ENCODE data around the gene MEF2C.

Gene MEF2C

GRCh38 chr5:88691945-88692868 is 190.8 kb downstream of the MEF2C start:
- H3K27ac ChIP-seq (ENCODE audit: low read length), result no peak overlapping the region
- peaks cover 78% of the 10 kb centered on the region for H3K27me3 ChIP-seq (ENCODE audit: control insufficient read depth, insufficient read depth, low read length)
- no peak for DNase-seq (ENCODE audit: low read depth, low spot score)
- no peaks in the 10 kb centered on the region for H3K9me3 ChIP-seq (ENCODE audit: control insufficient read depth, insufficient read depth, low read length)
- peaks cover 6% of the 10 kb centered on the region for H3K4me1 ChIP-seq (ENCODE audit: control insufficient read depth, insufficient read depth, low read length)
- H3K36me3 ChIP-seq (ENCODE audit: control insufficient read depth, insufficient read depth, low read length), result no peaks in the 10 kb centered on the region
- no CpG with 5 or more reads among the region's 52 CpGs for WGBS (ENCODE audit: insufficient coverage, insufficient read length)
- peak overlapping the region; percentile 17; the same call in 1 of the 2 replicates for H3K4me3 ChIP-seq (ENCODE audit: low read length)

GRCh38 chr5:88691230-88691582 is 191.8 kb downstream of the MEF2C start:
- no peak overlapping the region for H3K27ac ChIP-seq (ENCODE audit: low read length)
- H3K27me3 ChIP-seq (ENCODE audit: control insufficient read depth, insufficient read depth, low read length), result peaks cover 88% of the 10 kb centered on the region
- H3K4me1 ChIP-seq (ENCODE audit: control insufficient read depth, insufficient read depth, low read length), result peaks cover 6% of the 10 kb centered on the region
- no peak overlapping the region for H3K4me3 ChIP-seq (ENCODE audit: low read length)
- no peaks in the 10 kb centered on the region for H3K9me3 ChIP-seq (ENCODE audit: control insufficient read depth, insufficient read depth, low read length)
- no CpG with 5 or more reads among the region's 11 CpGs for WGBS (ENCODE audit: insufficient coverage, insufficient read length)
- H3K36me3 ChIP-seq (ENCODE audit: control insufficient read depth, insufficient read depth, low read length), result no peaks in the 10 kb centered on the region
- DNase-seq (ENCODE audit: low read depth, low spot score), result no peak

- no CpG with 5 or more reads among the region's 47 CpGs for WGBS (ENCODE audit: insufficient coverage, insufficient read length)
- Histone ChIP-seq H3K4me3 (ENCODE audit: low read length) (no peak overlapping the region; the same call in 1 of the 2 replicates), H3K9me3 (ENCODE audit: control insufficient read depth, insufficient read depth, low read length) (no peaks in the 10 kb centered on the region), H3K4me1 (ENCODE audit: control insufficient read depth, insufficient read depth, low read length) (peaks cover 6% of the 10 kb centered on the region), H3K36me3 (ENCODE audit: control insufficient read depth, insufficient read depth, low read length) (no peaks in the 10 kb centered on the region), H3K27me3 (ENCODE audit: control insufficient read depth, insufficient read depth, low read length) (peaks cover 94% of the 10 kb centered on the region), H3K27ac (ENCODE audit: low read length) (no peak overlapping the region)
- DNase-seq (ENCODE audit: low read depth, low spot score), result no peak
Observed at GRCh38 chr5:88690409-88691229, 192.4 kb downstream of the MEF2C start.

- Histone ChIP-seq H3K27me3 (ENCODE audit: control insufficient read depth, insufficient read depth, low read length) (peaks cover 93% of the 10 kb centered on the region), H3K4me3 (ENCODE audit: low read length) (peak overlapping the region; percentile 2; the same call in 1 of the 2 replicates), H3K9me3 (ENCODE audit: control insufficient read depth, insufficient read depth, low read length) (no peaks in the 10 kb centered on the region), H3K27ac (ENCODE audit: low read length) (no peak overlapping the region), H3K36me3 (ENCODE audit: control insufficient read depth, insufficient read depth, low read length) (no peaks in the 10 kb centered on the region), H3K4me1 (ENCODE audit: control insufficient read depth, insufficient read depth, low read length) (peaks cover 4% of the 10 kb centered on the region)
- WGBS (ENCODE audit: insufficient coverage, insufficient read length), result no CpG with 5 or more reads among the region's 38 CpGs
- DNase-seq (ENCODE audit: low read depth, low spot score), result no peak
Observed at GRCh38 chr5:88689668-88690408, 193.1 kb downstream of the MEF2C start.

- no peaks in the 10 kb centered on the region for H3K36me3 ChIP-seq (ENCODE audit: control insufficient read depth, insufficient read depth, low read length)
- peak overlapping the region; percentile 2; the same call in 1 of the 2 replicates for H3K4me3 ChIP-seq (ENCODE audit: low read length)
- DNase-seq (ENCODE audit: low read depth, low spot score), result no peak
- no peaks in the 10 kb centered on the region for H3K9me3 ChIP-seq (ENCODE audit: control insufficient read depth, insufficient read depth, low read length)
- H3K4me1 ChIP-seq (ENCODE audit: control insufficient read depth, insufficient read depth, low read length), result peaks cover 4% of the 10 kb centered on the region
- no peak overlapping the region for H3K27ac ChIP-seq (ENCODE audit: low read length)
- WGBS (ENCODE audit: insufficient coverage, insufficient read length), result no CpG with 5 or more reads among the region's 27 CpGs
- H3K27me3 ChIP-seq (ENCODE audit: control insufficient read depth, insufficient read depth, low read length), result peaks cover 90% of the 10 kb centered on the region
Observed at GRCh38 chr5:88688984-88689667, 193.9 kb downstream of the MEF2C start.

- H3K27me3 ChIP-seq (ENCODE audit: control insufficient read depth, insufficient read depth, low read length), result peaks cover 91% of the 10 kb centered on the region
- H3K9me3 ChIP-seq (ENCODE audit: control insufficient read depth, insufficient read depth, low read length), result no peaks in the 10 kb centered on the region
- no peak for DNase-seq (ENCODE audit: low read depth, low spot score)
- no CpG with 5 or more reads among the region's 13 CpGs for WGBS (ENCODE audit: insufficient coverage, insufficient read length)
- peaks cover 5% of the 10 kb centered on the region for H3K4me1 ChIP-seq (ENCODE audit: control insufficient read depth, insufficient read depth, low read length)
- H3K4me3 ChIP-seq (ENCODE audit: low read length), result no peak overlapping the region
- H3K27ac ChIP-seq (ENCODE audit: low read length), result no peak overlapping the region
- no peaks in the 10 kb centered on the region for H3K36me3 ChIP-seq (ENCODE audit: control insufficient read depth, insufficient read depth, low read length)
Observed at GRCh38 chr5:88688156-88688983, 194.6 kb downstream of the MEF2C start.

GRCh38 chr5:88687373-88687911 is 195.5 kb downstream of the MEF2C start:
- Histone ChIP-seq H3K4me3 (ENCODE audit: low read length) (no peak overlapping the region), H3K27ac (ENCODE audit: low read length) (no peak overlapping the region), H3K36me3 (ENCODE audit: control insufficient read depth, insufficient read depth, low read length) (no peaks in the 10 kb centered on the region), H3K4me1 (ENCODE audit: control insufficient read depth, insufficient read depth, low read length) (peaks cover 5% of the 10 kb centered on the region), H3K9me3 (ENCODE audit: control insufficient read depth, insufficient read depth, low read length) (no peaks in the 10 kb centered on the region), H3K27me3 (ENCODE audit: control insufficient read depth, insufficient read depth, low read length) (peaks cover 90% of the 10 kb centered on the region)
- no CpG with 5 or more reads among the region's 11 CpGs for WGBS (ENCODE audit: insufficient coverage, insufficient read length)
- no peak for DNase-seq (ENCODE audit: low read depth, low spot score)

- no peak for DNase-seq (ENCODE audit: low read depth, low spot score)
- Histone ChIP-seq H3K9me3 (ENCODE audit: control insufficient read depth, insufficient read depth, low read length) (no peaks in the 10 kb centered on the region), H3K27me3 (ENCODE audit: control insufficient read depth, insufficient read depth, low read length) (peaks cover 83% of the 10 kb centered on the region), H3K4me1 (ENCODE audit: control insufficient read depth, insufficient read depth, low read length) (peaks cover 1% of the 10 kb centered on the region; the same call in 1 of the 2 replicates), H3K27ac (ENCODE audit: low read length) (no peak overlapping the region), H3K4me3 (ENCODE audit: low read length) (no peak overlapping the region), H3K36me3 (ENCODE audit: control insufficient read depth, insufficient read depth, low read length) (no peaks in the 10 kb centered on the region)
- no CpG with 5 or more reads among the region's 15 CpGs for WGBS (ENCODE audit: insufficient coverage, insufficient read length)
Observed at GRCh38 chr5:88686726-88687125, 196.3 kb downstream of the MEF2C start.
